ENCODE results near the gene KAT6B. TPM values are rescaled to one million over a fixed set of nuclear protein-coding genes. Genes with fewer than 3 reads are reported as not detected.

Gene KAT6B
- total and polyA plus RNA-seq, 2 experiments from 2014 or later = 7.7 to 12.4 TPM

DNA sequence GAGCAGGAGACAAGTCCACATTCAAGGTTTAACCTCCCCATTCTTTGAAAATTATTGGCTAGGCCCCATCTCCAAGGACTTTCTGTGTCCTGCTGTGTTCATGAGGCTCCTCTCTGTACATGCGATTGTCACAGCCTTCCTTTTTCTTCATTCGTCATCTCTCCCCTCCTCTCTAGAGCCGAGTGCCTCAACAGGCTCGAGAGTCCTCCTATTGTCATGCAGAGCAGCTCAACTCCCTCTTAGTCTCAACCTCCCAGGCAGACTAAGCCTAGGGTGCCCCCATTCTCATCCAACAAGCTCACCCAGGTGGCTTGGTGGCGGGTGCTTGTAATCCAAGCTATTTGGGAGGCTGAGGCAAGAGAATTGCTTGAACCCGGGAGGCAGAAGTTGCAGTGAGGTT lies 249.9 kb downstream of the KAT6B start:
- H3K9ac ChIP-seq = no peak overlapping the region
- no peak overlapping the region for H3K27ac ChIP-seq
- H3K4me3 ChIP-seq = no peak overlapping the region
- no peaks in the 10 kb centered on the region for H4K20me1 ChIP-seq (ENCODE audit: insufficient read depth)
- H3K9me3 ChIP-seq (ENCODE audit: low read depth) = no peaks in the 10 kb centered on the region
- no peaks in the 10 kb centered on the region for H3K36me3 ChIP-seq (ENCODE audit: low read depth)
- TF ChIP-seq EZH2phosphoT487 (IDR thresholded peaks at IDR 0.05; ENCODE audit: insufficient read depth, low read depth) (no peak), EZH2 (IDR thresholded peaks at IDR 0.05; ENCODE audit: insufficient read depth, poor library complexity, severe bottlenecking) (no peak)
- H3K79me2 ChIP-seq (ENCODE audit: insufficient read depth) = no peaks in the 10 kb centered on the region
- no peaks in the 10 kb centered on the region for H3K4me1 ChIP-seq (ENCODE audit: insufficient read depth)
- H3F3A ChIP-seq (ENCODE audit: insufficient read depth) = no peaks in the 10 kb centered on the region
- no peak overlapping the region for H2AFZ ChIP-seq
- no peaks in the 10 kb centered on the region for H3K9me2 ChIP-seq (ENCODE audit: insufficient read depth)
- no peaks in the 10 kb centered on the region for H3K27me3 ChIP-seq (replicated peaks; ENCODE audit: insufficient read depth)
- in situ Hi-C loops (cut with MboI) = no loop called here
- whole genome bisulfite sequencing, 2 experiments (ENCODE audit: low coverage in 1 of 2, low lambda C conversion rate in 2 of 2, missing lambda C conversion rate in 2 of 2) = 76 to 81% methylated on average over 6 of the region's 6 CpGs
- no peak for DNase-seq
- no peak overlapping the region for H3K4me2 ChIP-seq (ENCODE audit: unreplicated experiment)

DNA sequence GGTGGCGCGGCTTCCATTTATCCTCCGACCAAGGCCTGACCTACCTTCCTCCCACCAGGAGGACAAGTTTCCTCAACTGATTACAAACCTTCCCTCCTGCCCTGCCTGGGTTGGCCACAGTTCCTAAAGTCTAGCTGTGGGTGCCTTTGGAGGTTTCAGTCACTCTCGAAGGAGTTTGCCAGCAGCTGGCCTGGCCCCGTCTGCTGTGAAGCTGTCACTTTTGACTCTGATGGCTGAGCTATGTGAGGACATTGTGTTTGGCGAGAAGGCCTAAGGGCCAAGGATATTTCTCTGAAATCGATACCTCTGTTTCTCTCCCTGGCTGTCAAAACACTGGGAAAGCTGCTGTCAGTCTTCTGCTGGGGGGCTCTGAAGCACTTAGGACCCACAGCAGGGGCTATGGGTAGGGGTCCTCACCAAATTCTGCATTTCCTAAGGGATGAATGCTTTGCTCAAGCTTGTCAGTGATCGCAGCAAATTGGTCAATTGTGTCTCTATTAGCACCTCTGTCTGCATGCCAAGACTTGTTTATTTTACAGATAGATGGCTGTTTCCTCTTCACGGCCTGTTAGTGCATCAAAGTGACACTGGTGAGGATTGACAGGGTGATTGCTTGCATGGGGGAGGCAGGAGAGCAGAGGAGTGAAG lies 253.2 kb downstream of the KAT6B start:
- Histone ChIP-seq H3K27ac (no peak overlapping the region), H4K20me1 (ENCODE audit: insufficient read depth) (no peaks in the 10 kb centered on the region), H3K9me2 (ENCODE audit: insufficient read depth) (no peaks in the 10 kb centered on the region), H3K4me1 (ENCODE audit: insufficient read depth) (no peaks in the 10 kb centered on the region), H2AFZ (no peak overlapping the region), H3K36me3 (ENCODE audit: low read depth) (no peaks in the 10 kb centered on the region), H3K4me2 (ENCODE audit: unreplicated experiment) (no peak overlapping the region), H3K9me3 (ENCODE audit: low read depth) (no peaks in the 10 kb centered on the region), H3K79me2 (ENCODE audit: insufficient read depth) (no peaks in the 10 kb centered on the region), H3K4me3 (no peak overlapping the region), H3K27me3 (replicated peaks; ENCODE audit: insufficient read depth) (no peaks in the 10 kb centered on the region; the same call in 1 of the 2 replicates), H3K9ac (no peak overlapping the region), H3F3A (ENCODE audit: insufficient read depth) (no peaks in the 10 kb centered on the region)
- in situ Hi-C loops (cut with MboI) = loop anchor here (10.0 kb wide), 1 partner anchor 815 kb away; no protein-coding TSS in a partner anchor
- WGBS, 2 experiments (ENCODE audit: low coverage in 1 of 2, low lambda C conversion rate in 2 of 2, missing lambda C conversion rate in 2 of 2) = 72 to 74% methylated on average over 9 of the region's 9 CpGs
- TF ChIP-seq EZH2 (IDR thresholded peaks at IDR 0.05; ENCODE audit: insufficient read depth, poor library complexity, severe bottlenecking) (no peak), EZH2phosphoT487 (IDR thresholded peaks at IDR 0.05; ENCODE audit: insufficient read depth, low read depth) (no peak)
- no peak for DNase-seq

DNA sequence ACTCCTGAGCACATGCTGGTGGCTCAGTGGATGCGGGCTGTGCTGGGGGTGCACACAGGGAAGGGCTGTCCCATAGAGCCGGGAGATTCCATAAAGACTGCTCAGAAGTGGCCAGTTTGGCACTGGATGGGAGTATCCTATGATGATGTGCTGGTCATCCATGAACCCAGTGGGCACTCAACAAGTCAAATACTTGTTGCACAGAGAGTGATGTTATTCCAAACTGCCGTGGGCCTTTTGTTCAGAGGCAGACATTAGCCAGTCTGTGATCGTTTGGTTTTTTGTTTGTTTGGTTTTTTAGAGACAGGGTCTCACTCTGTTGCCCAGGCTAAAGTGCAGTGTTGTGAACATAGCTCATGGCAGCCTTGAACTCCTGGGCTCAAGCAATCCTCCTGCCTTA lies 254.2 kb downstream of the KAT6B start:
- Histone ChIP-seq H3K9me3 (ENCODE audit: low read depth) (no peaks in the 10 kb centered on the region), H3K79me2 (ENCODE audit: insufficient read depth) (no peaks in the 10 kb centered on the region), H3K4me3 (no peak overlapping the region), H3F3A (ENCODE audit: insufficient read depth) (no peaks in the 10 kb centered on the region), H3K4me1 (ENCODE audit: insufficient read depth) (no peaks in the 10 kb centered on the region), H3K27ac (no peak overlapping the region), H3K27me3 (replicated peaks; ENCODE audit: insufficient read depth) (no peaks in the 10 kb centered on the region; the same call in 1 of the 2 replicates), H3K9me2 (ENCODE audit: insufficient read depth) (no peaks in the 10 kb centered on the region), H2AFZ (no peak overlapping the region), H3K4me2 (ENCODE audit: unreplicated experiment) (no peak overlapping the region), H4K20me1 (ENCODE audit: insufficient read depth) (no peaks in the 10 kb centered on the region), H3K36me3 (ENCODE audit: low read depth) (no peaks in the 10 kb centered on the region), H3K9ac (no peak overlapping the region)
- in situ Hi-C loops (cut with MboI) = loop anchor here (10.0 kb wide), 1 partner anchor 816 kb away; no protein-coding TSS in a partner anchor
- WGBS, 2 experiments (ENCODE audit: low coverage in 1 of 2, low lambda C conversion rate in 2 of 2, missing lambda C conversion rate in 2 of 2) = 62 to 75% methylated on average over 4 of the region's 4 CpGs
- no peak for DNase-seq
- TF ChIP-seq EZH2phosphoT487 (IDR thresholded peaks at IDR 0.05; ENCODE audit: insufficient read depth, low read depth) (no peak), EZH2 (IDR thresholded peaks at IDR 0.05; ENCODE audit: insufficient read depth, poor library complexity, severe bottlenecking) (no peak)

DNA sequence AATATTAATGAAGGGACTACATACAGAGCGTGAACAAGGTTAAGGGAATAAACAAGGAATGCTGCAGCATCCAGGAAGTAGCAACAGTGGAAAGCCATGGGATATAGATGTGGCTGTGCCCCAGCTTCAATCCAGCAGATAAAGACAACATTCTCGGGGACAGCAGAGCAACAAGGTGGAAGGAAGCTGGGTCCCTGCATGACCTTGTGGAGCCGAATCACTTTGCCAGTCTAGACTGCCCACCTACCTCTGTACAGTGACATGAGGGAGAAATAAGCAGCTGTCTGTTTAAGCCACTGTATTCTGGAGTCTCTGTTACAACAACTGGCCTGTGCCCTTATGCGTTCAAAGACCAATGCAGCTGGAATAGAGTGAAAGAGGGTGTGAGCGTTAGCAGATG lies 255.0 kb downstream of the KAT6B start:
- Histone ChIP-seq H3K9ac (no peak overlapping the region), H2AFZ (no peak overlapping the region), H3K79me2 (ENCODE audit: insufficient read depth) (no peaks in the 10 kb centered on the region), H3F3A (ENCODE audit: insufficient read depth) (no peaks in the 10 kb centered on the region), H3K27me3 (replicated peaks; ENCODE audit: insufficient read depth) (no peaks in the 10 kb centered on the region; the same call in 1 of the 2 replicates), H3K4me2 (ENCODE audit: unreplicated experiment) (no peak overlapping the region), H4K20me1 (ENCODE audit: insufficient read depth) (no peaks in the 10 kb centered on the region), H3K36me3 (ENCODE audit: low read depth) (no peaks in the 10 kb centered on the region), H3K27ac (no peak overlapping the region), H3K9me2 (ENCODE audit: insufficient read depth) (no peaks in the 10 kb centered on the region), H3K4me3 (no peak overlapping the region), H3K4me1 (ENCODE audit: insufficient read depth) (no peaks in the 10 kb centered on the region), H3K9me3 (ENCODE audit: low read depth) (no peaks in the 10 kb centered on the region)
- 85 to 88% methylated on average over 5 of the region's 5 CpGs for WGBS, 2 experiments (ENCODE audit: low coverage in 1 of 2, low lambda C conversion rate in 2 of 2, missing lambda C conversion rate in 2 of 2)
- no peak for DNase-seq
- in situ Hi-C loops (cut with MboI) = loop anchor here (10.0 kb wide), 1 partner anchor 817 kb away; no protein-coding TSS in a partner anchor
- no peak for TF ChIP-seq EZH2 (IDR thresholded peaks at IDR 0.05; ENCODE audit: insufficient read depth, poor library complexity, severe bottlenecking)
- no peak for TF ChIP-seq EZH2phosphoT487 (IDR thresholded peaks at IDR 0.05; ENCODE audit: insufficient read depth, low read depth)
